ENCODE data around the gene CIC.
A peak's percentile ranks its signal among the peaks of the same experiment; 100 is the strongest.

Gene CIC

DNA sequence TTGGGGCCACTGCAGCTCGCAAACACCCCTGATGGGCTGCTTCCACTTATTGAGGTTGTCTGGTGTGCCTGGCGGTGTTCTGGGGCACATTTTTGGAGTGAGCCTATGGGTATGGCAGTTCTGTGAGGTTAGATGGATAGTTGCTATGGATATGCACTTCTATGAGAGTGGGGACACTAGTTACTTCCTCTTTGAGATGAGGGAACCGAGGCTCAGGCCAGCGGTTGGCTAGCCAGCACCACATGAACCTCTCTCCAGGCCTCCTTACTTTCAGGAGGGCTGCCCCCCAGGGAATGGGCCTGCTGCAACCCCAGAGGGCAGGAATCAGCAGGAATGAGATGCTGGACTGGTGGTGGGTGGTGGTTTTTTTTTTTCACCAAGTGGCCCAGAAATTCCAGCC is 19.3 kb downstream of the CIC start:
- in situ Hi-C loops (cut with HindIII; ENCODE audit: low sequenced_read_pairs), result no loop called here
- TF ChIP-seq, protein P1, sequence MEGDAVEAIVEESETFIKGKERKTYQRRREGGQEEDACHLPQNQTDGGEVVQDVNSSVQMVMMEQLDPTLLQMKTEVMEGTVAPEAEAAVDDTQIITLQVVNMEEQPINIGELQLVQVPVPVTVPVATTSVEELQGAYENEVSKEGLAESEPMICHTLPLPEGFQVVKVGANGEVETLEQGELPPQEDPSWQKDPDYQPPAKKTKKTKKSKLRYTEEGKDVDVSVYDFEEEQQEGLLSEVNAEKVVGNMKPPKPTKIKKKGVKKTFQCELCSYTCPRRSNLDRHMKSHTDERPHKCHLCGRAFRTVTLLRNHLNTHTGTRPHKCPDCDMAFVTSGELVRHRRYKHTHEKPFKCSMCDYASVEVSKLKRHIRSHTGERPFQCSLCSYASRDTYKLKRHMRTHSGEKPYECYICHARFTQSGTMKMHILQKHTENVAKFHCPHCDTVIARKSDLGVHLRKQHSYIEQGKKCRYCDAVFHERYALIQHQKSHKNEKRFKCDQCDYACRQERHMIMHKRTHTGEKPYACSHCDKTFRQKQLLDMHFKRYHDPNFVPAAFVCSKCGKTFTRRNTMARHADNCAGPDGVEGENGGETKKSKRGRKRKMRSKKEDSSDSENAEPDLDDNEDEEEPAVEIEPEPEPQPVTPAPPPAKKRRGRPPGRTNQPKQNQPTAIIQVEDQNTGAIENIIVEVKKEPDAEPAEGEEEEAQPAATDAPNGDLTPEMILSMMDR (IDR thresholded peaks at IDR 0.05; ENCODE audit: low read depth, low read length), result no peak
- no peak overlapping the region for H3K4me3 ChIP-seq (ENCODE audit: low read depth, low read length)
- no peak for DNase-seq (ENCODE audit: low read depth, low spot score)

DNA sequence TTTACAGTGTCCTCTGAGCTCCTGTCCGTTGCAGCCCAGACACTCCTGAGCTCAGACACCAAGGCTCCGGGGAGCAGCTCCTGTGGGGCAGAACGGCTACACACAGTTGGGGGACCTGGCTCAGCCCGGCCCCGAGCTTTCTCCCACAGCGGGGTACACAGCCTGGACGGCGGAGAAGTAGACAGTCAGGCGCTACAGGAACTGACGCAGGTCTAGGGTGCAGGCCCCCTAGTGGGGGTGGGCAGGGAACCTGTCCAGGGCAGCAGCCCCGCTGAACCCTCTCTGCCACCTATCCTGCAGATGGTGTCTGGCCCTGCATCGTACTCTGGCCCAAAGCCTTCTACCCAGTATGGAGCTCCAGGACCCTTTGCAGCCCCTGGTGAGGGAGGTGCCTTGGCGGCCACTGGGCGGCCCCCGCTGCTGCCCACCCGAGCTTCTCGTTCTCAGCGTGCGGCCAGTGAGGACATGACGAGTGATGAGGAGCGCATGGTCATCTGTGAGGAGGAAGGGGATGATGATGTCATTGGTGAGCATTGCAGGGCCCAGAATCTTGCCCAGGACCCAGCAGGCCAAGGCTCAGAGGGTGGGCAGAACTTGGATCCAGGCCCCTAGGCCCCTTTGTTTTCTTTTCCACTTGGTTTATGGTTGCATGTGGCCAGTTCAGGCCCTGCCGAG is 20.0 kb downstream of the CIC start:
- in situ Hi-C loops (cut with HindIII; ENCODE audit: low sequenced_read_pairs), result no loop called here
- no peak overlapping the region for H3K4me3 ChIP-seq (ENCODE audit: low read depth, low read length)
- TF ChIP-seq, protein P1 (IDR thresholded peaks at IDR 0.05; ENCODE audit: low read depth, low read length), result peak; percentile 11
- DNase-seq (ENCODE audit: low read depth, low spot score), result no peak

DNA sequence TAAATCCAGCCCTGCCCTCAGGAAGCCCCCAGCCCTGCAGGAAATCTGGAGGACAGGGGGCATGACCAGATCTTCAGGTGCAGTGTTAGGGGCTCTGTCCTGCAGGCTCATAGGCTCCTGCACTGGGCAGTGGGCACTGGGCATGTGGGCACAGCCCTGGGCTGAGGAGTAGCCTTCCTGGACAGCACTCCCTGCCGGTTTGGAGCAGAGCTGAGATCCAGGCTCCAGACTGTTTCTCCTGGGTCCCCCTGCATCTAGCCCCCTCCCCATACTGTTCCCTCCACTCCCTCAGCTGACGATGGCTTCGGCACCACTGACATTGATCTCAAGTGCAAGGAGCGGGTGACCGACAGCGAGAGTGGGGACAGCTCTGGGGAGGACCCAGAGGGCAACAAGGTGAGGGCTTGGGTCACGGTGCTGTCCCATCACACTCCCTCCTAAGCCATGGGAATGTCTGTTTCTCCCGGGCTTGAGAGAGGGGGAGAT is 20.5 kb downstream of the CIC start:
- no peak overlapping the region for H3K4me3 ChIP-seq (ENCODE audit: low read depth, low read length)
- TF ChIP-seq, protein P1 (IDR thresholded peaks at IDR 0.05; ENCODE audit: low read depth, low read length), result no peak
- no peak for DNase-seq (ENCODE audit: low read depth, low spot score)
- in situ Hi-C loops (cut with HindIII; ENCODE audit: low sequenced_read_pairs), result no loop called here

DNA sequence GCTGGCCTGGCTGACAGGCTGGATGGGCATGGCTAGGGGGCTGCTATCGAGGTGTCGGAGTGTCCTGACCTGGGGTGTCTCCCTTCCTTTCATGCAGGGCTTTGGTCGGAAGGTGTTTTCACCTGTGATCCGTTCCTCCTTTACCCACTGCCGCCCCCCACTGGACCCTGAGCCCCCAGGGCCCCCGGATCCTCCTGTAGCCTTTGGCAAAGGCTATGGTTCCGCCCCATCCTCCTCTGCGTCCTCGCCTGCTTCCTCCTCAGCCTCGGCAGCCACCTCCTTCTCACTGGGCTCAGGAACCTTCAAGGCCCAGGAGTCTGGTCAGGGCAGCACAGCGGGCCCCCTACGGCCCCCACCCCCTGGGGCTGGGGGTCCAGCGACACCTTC is 21.1 kb downstream of the CIC start:
- DNase-seq (ENCODE audit: low read depth, low spot score), result no peak

DNA sequence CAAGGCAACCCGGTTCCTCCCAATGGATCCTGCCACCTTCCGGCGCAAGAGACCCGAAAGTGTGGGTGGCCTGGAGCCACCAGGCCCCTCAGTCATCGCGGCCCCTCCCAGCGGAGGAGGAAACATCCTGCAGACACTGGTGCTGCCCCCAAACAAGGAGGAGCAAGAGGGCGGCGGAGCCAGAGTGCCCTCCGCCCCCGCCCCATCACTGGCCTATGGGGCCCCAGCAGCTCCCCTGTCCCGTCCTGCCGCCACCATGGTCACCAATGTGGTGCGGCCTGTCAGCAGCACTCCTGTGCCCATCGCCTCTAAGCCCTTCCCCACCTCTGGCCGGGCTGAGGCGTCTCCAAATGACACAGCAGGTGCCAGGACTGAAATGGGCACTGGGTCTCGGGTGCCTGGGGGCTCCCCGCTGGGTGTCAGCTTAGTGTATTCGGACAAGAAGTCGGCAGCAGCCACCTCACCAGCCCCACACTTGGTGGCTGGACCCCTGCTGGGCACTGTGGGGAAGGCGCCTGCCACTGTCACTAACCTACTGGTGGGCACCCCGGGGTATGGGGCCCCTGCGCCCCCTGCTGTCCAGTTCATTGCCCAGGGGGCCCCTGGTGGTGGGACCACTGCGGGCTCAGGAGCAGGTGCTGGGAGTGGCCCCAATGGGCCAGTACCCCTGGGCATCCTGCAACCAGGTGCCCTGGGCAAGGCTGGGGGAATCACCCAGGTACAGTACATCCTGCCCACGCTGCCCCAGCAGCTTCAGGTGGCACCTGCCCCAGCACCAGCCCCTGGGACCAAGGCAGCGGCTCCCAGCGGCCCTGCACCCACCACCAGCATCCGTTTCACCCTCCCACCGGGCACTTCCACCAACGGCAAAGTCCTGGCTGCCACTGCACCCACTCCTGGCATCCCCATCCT is 21.7 kb downstream of the CIC start:
- no peak overlapping the region for H3K4me3 ChIP-seq (ENCODE audit: low read depth, low read length)
- DNase-seq (ENCODE audit: low read depth, low spot score), result no peak
- TF ChIP-seq, protein P1 (IDR thresholded peaks at IDR 0.05; ENCODE audit: low read depth, low read length), result peak; percentile 54
- in situ Hi-C loops (cut with HindIII; ENCODE audit: low sequenced_read_pairs), result no loop called here

More for the DNA sequence above, 21.1 kb downstream of the CIC start:
- TF ChIP-seq, protein P1 (IDR thresholded peaks at IDR 0.05; ENCODE audit: low read depth, low read length), result no peak
- H3K4me3 ChIP-seq (ENCODE audit: low read depth, low read length), result no peak overlapping the region
- in situ Hi-C loops (cut with HindIII; ENCODE audit: low sequenced_read_pairs), result no loop called here

DNA sequence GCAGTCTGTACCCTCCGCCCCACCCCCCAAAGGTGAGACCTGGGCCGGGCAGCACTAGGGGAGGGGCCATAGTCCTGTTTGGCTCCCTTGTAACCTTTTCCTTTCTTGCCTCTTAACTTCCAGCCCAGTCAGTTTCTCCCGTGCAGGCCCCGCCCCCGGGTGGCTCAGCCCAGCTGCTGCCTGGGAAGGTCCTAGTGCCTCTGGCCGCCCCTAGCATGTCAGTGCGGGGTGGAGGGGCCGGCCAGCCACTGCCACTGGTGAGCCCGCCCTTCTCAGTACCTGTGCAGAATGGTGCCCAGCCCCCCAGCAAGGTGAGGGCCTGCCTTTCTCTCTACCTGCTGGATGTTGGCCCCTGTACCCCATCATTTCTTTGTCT is 22.4 kb downstream of the CIC start:
- no peak overlapping the region for H3K4me3 ChIP-seq (ENCODE audit: low read depth, low read length)
- TF ChIP-seq, protein P1 (IDR thresholded peaks at IDR 0.05; ENCODE audit: low read depth, low read length), result no peak
- in situ Hi-C loops (cut with HindIII; ENCODE audit: low sequenced_read_pairs), result no loop called here
- no peak for DNase-seq (ENCODE audit: low read depth, low spot score)
